ENCODE results near the gene LDB3. TPM values are rescaled to one million over a fixed set of nuclear protein-coding genes. Genes with fewer than 3 reads are reported as not detected.

The LDB3 gene
- total RNA-seq, 1 experiment from 2014 or later, result 0.04 TPM

- Histone ChIP-seq H3K4me3 (ENCODE audit: low read length) (no peak overlapping the region), H3K4me1 (ENCODE audit: insufficient read depth, low read length) (peaks cover 32% of the 10 kb centered on the region), H3K36me3 (ENCODE audit: low read depth, low read length) (no peaks in the 10 kb centered on the region), H2AFZ (ENCODE audit: low read length) (no peak overlapping the region), H4K20me1 (ENCODE audit: low read length) (no peaks in the 10 kb centered on the region), H3K4me2 (ENCODE audit: low read length) (no peak overlapping the region), H3K79me2 (ENCODE audit: low read length) (no peaks in the 10 kb centered on the region), H3K9ac (ENCODE audit: low read length) (no peak overlapping the region), H3F3A (ENCODE audit: low read length, unreplicated experiment) (no peaks in the 10 kb centered on the region), H3K27ac (ENCODE audit: low read length) (no peak overlapping the region), H3K9me3 (ENCODE audit: low read length) (no peaks in the 10 kb centered on the region), H3K27me3 (ENCODE audit: low read length) (no peaks in the 10 kb centered on the region), H3K9me2 (replicated peaks; ENCODE audit: low read length) (no peaks in the 10 kb centered on the region)
- intact Hi-C loops (cut with micrococcal nuclease), result no loop called here
- ATAC-seq (no peak), DNase-seq (no peak)
- ChIA-PET POLR2A (ENCODE audit: unreplicated experiment) (no interaction called here), CTCF (no interaction called here)
- no TSS peak for BruUV-seq (replicated peaks)
- TF ChIP-seq CTCF (conservative IDR thresholded peaks at IDR 0.05; ENCODE audit: low read depth, low read length) (no peak), EZH2phosphoT487 (IDR thresholded peaks at IDR 0.05; ENCODE audit: borderline replicate concordance, low read length) (no peak), EZH2 (IDR thresholded peaks at IDR 0.05; ENCODE audit: low read length, unreplicated experiment) (no peak)
These were observed 18.2 kb upstream of the LDB3 start for GRCh38 chr10:86650151-86650550.

GRCh38 chr10:86651021-86651471, 17.3 kb upstream of the LDB3 start:
- no peak overlapping the region for H3K4me3 ChIP-seq (ENCODE audit: low read length)
- no peaks in the 10 kb centered on the region for H3K36me3 ChIP-seq (ENCODE audit: low read depth, low read length)
- no peaks in the 10 kb centered on the region for H3K9me2 ChIP-seq (replicated peaks; ENCODE audit: low read length)
- H3F3A ChIP-seq (ENCODE audit: low read length, unreplicated experiment), result no peaks in the 10 kb centered on the region
- no peak for TF ChIP-seq CTCF (conservative IDR thresholded peaks at IDR 0.05; ENCODE audit: low read depth, low read length)
- no peak for TF ChIP-seq EZH2phosphoT487 (IDR thresholded peaks at IDR 0.05; ENCODE audit: borderline replicate concordance, low read length)
- no peak for TF ChIP-seq EZH2 (IDR thresholded peaks at IDR 0.05; ENCODE audit: low read length, unreplicated experiment)
- H3K4me2 ChIP-seq (ENCODE audit: low read length), result no peak overlapping the region
- no peaks in the 10 kb centered on the region for H3K27me3 ChIP-seq (ENCODE audit: low read length)
- H3K27ac ChIP-seq (ENCODE audit: low read length), result no peak overlapping the region
- H2AFZ ChIP-seq (ENCODE audit: low read length), result no peak overlapping the region
- POLR2A ChIA-PET (ENCODE audit: unreplicated experiment), result no interaction called here
- H3K9ac ChIP-seq (ENCODE audit: low read length), result no peak overlapping the region
- no TSS peak for BruUV-seq (replicated peaks)
- CTCF ChIA-PET, result no interaction called here
- no peaks in the 10 kb centered on the region for H4K20me1 ChIP-seq (ENCODE audit: low read length)
- no peaks in the 10 kb centered on the region for H3K9me3 ChIP-seq (ENCODE audit: low read length)
- ATAC-seq, result no peak
- intact Hi-C loops (cut with micrococcal nuclease), result no loop called here
- H3K4me1 ChIP-seq (ENCODE audit: insufficient read depth, low read length), result peaks cover 32% of the 10 kb centered on the region
- no peak for DNase-seq
- H3K79me2 ChIP-seq (ENCODE audit: low read length), result no peaks in the 10 kb centered on the region

DNA sequence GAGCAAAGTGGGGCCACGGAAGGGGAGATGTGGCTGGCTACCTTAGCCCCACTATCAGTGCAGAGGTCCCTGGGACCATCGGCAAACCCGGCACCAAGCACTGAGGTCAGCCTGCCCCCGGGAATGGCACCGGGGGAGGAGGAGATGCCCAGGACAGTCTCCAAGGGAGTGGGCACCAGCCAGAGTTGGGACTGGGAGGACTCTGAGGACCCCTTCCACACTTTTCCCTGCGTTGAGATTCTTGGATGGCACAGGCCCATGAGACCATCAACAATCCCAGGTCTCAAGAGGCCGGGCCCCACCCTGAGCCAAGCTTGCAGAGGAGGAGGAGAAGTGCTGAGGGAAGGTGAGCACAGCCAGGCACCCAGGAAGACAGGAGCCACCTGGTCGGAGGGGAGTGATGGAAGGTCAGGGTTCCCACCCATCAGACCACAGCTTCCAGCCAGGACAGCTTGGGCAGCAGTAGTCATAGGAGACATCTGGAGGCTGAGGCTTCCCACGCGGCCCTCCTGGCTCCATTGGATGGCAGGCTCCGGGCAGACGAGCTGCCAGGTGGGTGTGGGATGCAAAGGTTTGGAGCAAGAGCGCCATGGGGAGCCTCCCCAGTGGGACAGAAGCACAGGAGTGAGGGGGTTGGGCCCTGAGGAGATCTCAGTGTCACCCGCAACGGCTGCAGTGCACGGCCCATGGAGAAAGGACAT, 16.5 kb upstream of the LDB3 start:
- Histone ChIP-seq H3K27me3 (ENCODE audit: low read length) (no peaks in the 10 kb centered on the region), H2AFZ (ENCODE audit: low read length) (no peak overlapping the region), H3F3A (ENCODE audit: low read length, unreplicated experiment) (no peaks in the 10 kb centered on the region), H3K4me2 (ENCODE audit: low read length) (no peak overlapping the region), H3K27ac (ENCODE audit: low read length) (no peak overlapping the region), H3K79me2 (ENCODE audit: low read length) (no peaks in the 10 kb centered on the region), H3K4me1 (ENCODE audit: insufficient read depth, low read length) (peaks cover 32% of the 10 kb centered on the region), H4K20me1 (ENCODE audit: low read length) (no peaks in the 10 kb centered on the region), H3K9me2 (replicated peaks; ENCODE audit: low read length) (no peaks in the 10 kb centered on the region), H3K9ac (ENCODE audit: low read length) (no peak overlapping the region), H3K4me3 (ENCODE audit: low read length) (no peak overlapping the region), H3K36me3 (ENCODE audit: low read depth, low read length) (no peaks in the 10 kb centered on the region), H3K9me3 (ENCODE audit: low read length) (no peaks in the 10 kb centered on the region)
- TF ChIP-seq EZH2phosphoT487 (IDR thresholded peaks at IDR 0.05; ENCODE audit: borderline replicate concordance, low read length) (no peak), CTCF (conservative IDR thresholded peaks at IDR 0.05; ENCODE audit: low read depth, low read length) (no peak), EZH2 (IDR thresholded peaks at IDR 0.05; ENCODE audit: low read length, unreplicated experiment) (no peak)
- DNase-seq (no peak), ATAC-seq (no peak)
- intact Hi-C loops (cut with micrococcal nuclease), result no loop called here
- POLR2A ChIA-PET (ENCODE audit: unreplicated experiment), result no interaction called here
- BruUV-seq (replicated peaks), result no TSS peak
- CTCF ChIA-PET, result no interaction called here
